K562 (cell line): ENCODE data around the gene HDHD3. TPM values are rescaled to one million over a fixed set of nuclear protein-coding genes. Genes with fewer than 3 reads are reported as not detected.
A peak's percentile ranks its signal among the peaks of the same experiment; 100 is the strongest.

Source experiments
- ATAC-seq: fragments of 200-7000 bp; cut with Tn5 transposase; 3 replicates; pipeline ENCODE4 v1.9.1; 2020; ENCODE audit warnings: moderate library complexity
- BruUV-seq: library from RNA; stranded (reverse); fragments of 400-500 nt; replicated peaks from 2 replicates; lab custom pipeline; 2021; lab: Mats Ljungman, UMichigan
- CTCF ChIA-PET: fragments of 300-600 bp; formaldehyde crosslinking; extraction: SDS; loops from one replicate; lab custom pipeline; 2021; ENCODE audit warnings: low intra/inter-chr PET ratio; lab: Yijun Ruan, JAX
- POLR2A ChIA-PET: fragments of 300-600, 350-650 bp; sonication (Branson Sonifier 250); formaldehyde crosslinking; extraction: SDS; loops from one replicate; lab custom pipeline; 2021; ENCODE audit warnings: antibody characterized with exemption, inconsistent platforms; lab: Yijun Ruan, JAX
- DNase-seq, 4 experiments: peaks; one replicate each; pipeline versions ENCODE4 v3.0.0 to v3.0.0-alpha.2; 2011 to 2018; ENCODE audit warnings: low spot score in 3 of 4, mixed read lengths in 3 of 4; ENCODE audit errors: extremely low read depth in 1 of 4
- FAIRE-seq: peaks from 2 replicates; lab custom pipeline; 2011; peaks lifted over from hg19 to GRCh38; lab: Jason Lieb, UNC
- H2AFZ ChIP-seq: 2 replicates; pipeline ENCODE4 v1.6.0; 2011; ENCODE audit warnings: low read depth, low read length, control low read depth, inconsistent platforms
- H3K27ac ChIP-seq: fragments of 200-600 bp; 3 replicates; pipeline ENCODE4 v1.8.0; 2011; ENCODE audit warnings: low read depth, mild to moderate bottlenecking, control low read depth, inconsistent platforms, low read length, moderate library complexity, mixed read lengths; ENCODE audit errors: extremely low read depth
- H3K27me3 ChIP-seq, 2 experiments: fragments of 300-600 bp in 1 of 2; 2 replicates in 1 of 2; 3 replicates in 1 of 2; pipeline versions ENCODE4 v1.6.0 to v1.8.0; 2011; ENCODE audit warnings: inconsistent platforms in 2 of 2, low read length in 2 of 2, mild to moderate bottlenecking in 1 of 2, mixed read lengths in 1 of 2, moderate library complexity in 1 of 2; ENCODE audit not compliant: control insufficient read depth in 2 of 2, insufficient read depth in 2 of 2
- H3K36me3 ChIP-seq: fragments of 300-600 bp; 3 replicates; pipeline ENCODE4 v1.8.0; 2011; ENCODE audit warnings: mild to moderate bottlenecking, low read length, inconsistent platforms; ENCODE audit not compliant: control insufficient read depth, insufficient read depth
- H3K4me1 ChIP-seq, 2 experiments: fragments of 200-600 bp in 1 of 2; replicated peaks in 1 of 2; 2 replicates in 1 of 2; 3 replicates in 1 of 2; pipeline versions ENCODE4 v1.5.1 to v1.8.0; 2011; ENCODE audit warnings: inconsistent platforms in 2 of 2, low read length in 2 of 2, mild to moderate bottlenecking in 1 of 2, mixed read lengths in 1 of 2, moderate library complexity in 1 of 2; ENCODE audit not compliant: control insufficient read depth in 2 of 2, insufficient read depth in 2 of 2
- H3K4me2 ChIP-seq: 2 replicates; pipeline ENCODE4 v1.6.1; 2011; ENCODE audit warnings: low read length, control low read depth, inconsistent platforms, mixed read lengths; ENCODE audit not compliant: insufficient read depth
- H3K4me3 ChIP-seq: fragments of 200-600 bp; sonication (generic), shearing (Covaris generic); 2 replicates; pipeline ENCODE4 v1.5.1; 2016; ENCODE audit warnings: control low read depth, inconsistent platforms
- H3K79me2 ChIP-seq: fragments of 200-600 bp; 3 replicates; pipeline ENCODE4 v1.8.0; 2011; ENCODE audit warnings: low read length, inconsistent platforms; ENCODE audit not compliant: control insufficient read depth, insufficient read depth
- H3K9ac ChIP-seq, 2 experiments: 2 replicates each; pipeline versions ENCODE4 v1.6.0 to v1.6.1; 2011; ENCODE audit warnings: low read depth in 2 of 2, low read length in 2 of 2, control low read depth in 1 of 2, inconsistent platforms in 1 of 2, mild to moderate bottlenecking in 1 of 2, mixed read lengths in 1 of 2; ENCODE audit not compliant: insufficient read depth in 1 of 2
- H3K9me1 ChIP-seq: one replicate; pipeline ENCODE4 v1.6.0; 2011; ENCODE audit warnings: inconsistent platforms, mild to moderate bottlenecking, low read length, moderate library complexity; ENCODE audit not compliant: control insufficient read depth, insufficient read depth
- H3K9me3 ChIP-seq: replicated peaks from 2 replicates; pipeline ENCODE4 v1.5.1; 2011; ENCODE audit warnings: low read depth, low read length, inconsistent platforms; ENCODE audit not compliant: control insufficient read depth, insufficient read depth
- H4K20me1 ChIP-seq: replicated peaks from 2 replicates; pipeline ENCODE4 v1.6.1; 2011; ENCODE audit warnings: low read length, inconsistent platforms, mixed read lengths; ENCODE audit not compliant: control insufficient read depth, insufficient read depth
- GTF2E2 ChIP-seq: fragments of 200-800 bp; sonication (Bioruptor generic); IDR thresholded peaks from 2 replicates; pipeline ENCODE4 v1.6.1; 2016; ENCODE audit warnings: missing genetic modification characterization, missing compliant biosample characterization
- HDAC6 ChIP-seq: IDR thresholded peaks from 2 replicates; pipeline ENCODE4 v1.6.1; 2012; ENCODE audit warnings: low read depth, mild to moderate bottlenecking, control low read depth, inconsistent platforms, low read length, moderate library complexity
- HNRNPLL ChIP-seq: fragments of 200-400 bp; formaldehyde crosslinking; IDR thresholded peaks from 2 replicates; pipeline ENCODE4 v1.6.1; 2017; ENCODE audit warnings: low read length, low read depth, mild to moderate bottlenecking; ENCODE audit not compliant: poor library complexity, severe bottlenecking
- MBD2 ChIP-seq: sonication (generic); IDR thresholded peaks from 2 replicates; pipeline ENCODE4 v1.6.1; 2016; ENCODE audit warnings: low read depth, borderline replicate concordance
- SIRT6 ChIP-seq: IDR thresholded peaks from one replicate; pipeline ENCODE4 v1.6.1; 2012; ENCODE audit warnings: low read depth, mild to moderate bottlenecking, control low read depth, inconsistent platforms, low read length, moderate library complexity
- TAF15 ChIP-seq: fragments of 200-400 bp; formaldehyde crosslinking; IDR thresholded peaks from 2 replicates; pipeline ENCODE4 v1.6.1; 2017; ENCODE audit warnings: mild to moderate bottlenecking, low read depth, low read length, moderate library complexity
- ZFP1 ChIP-seq: fragments of 450-650 bp; formaldehyde crosslinking; IDR thresholded peaks from 2 replicates; pipeline ENCODE4 v1.4.0; 2020; ENCODE audit warnings: mild to moderate bottlenecking, mixed read lengths
- ZNF140 ChIP-seq: fragments of 250-450 bp; sonication (Bioruptor Pico); IDR thresholded peaks from 2 replicates; pipeline ENCODE4 v1.8.0; 2021; ENCODE audit warnings: moderate library complexity, mild to moderate bottlenecking, inconsistent platforms
- ZNF347 ChIP-seq: fragments of 450-650 bp; formaldehyde crosslinking; IDR thresholded peaks from 2 replicates; pipeline ENCODE4 v1.4.0; 2020; ENCODE audit warnings: low read depth, mild to moderate bottlenecking, moderate library complexity
- WGBS: fragments of 100-300 bp; shearing (Covaris generic); methylation state at CpG from one replicate; pipeline ENCODE4 v1.1.6; 2016; ENCODE audit warnings: low coverage, mixed read lengths; ENCODE audit not compliant: insufficient coverage; ENCODE audit errors: missing lambda C conversion rate; 5-methylcytosine and 5-hydroxymethylcytosine counted together
- in situ Hi-C: fragments of 300-500 bp; cut with MboI; formaldehyde crosslinking; loops from 4 replicates; pipeline ENCODE4 v1.15.0; 2018; ENCODE audit warnings: inconsistent platforms, mixed read lengths
- intact Hi-C: fragments of 100-400 bp; cut with micrococcal nuclease; formaldehyde crosslinking; loops from 2 replicates; pipeline ENCODE4 v1.14.2; 2022
- polyA plus RNA-seq, 8 experiments: library from polyadenylated mRNA; depleted of rRNA in 4 of 8; stranded (reverse) in 5 of 8; unstranded in 3 of 8; fragments of >200 nt; fragmentation: Nextera tagmentation in 2 of 8; fragmentation: Illumina TruSeq in 1 of 8; extraction: Ambion mirVana in 2 of 8; extraction: Trizol in 1 of 8; gene quantifications; 2 replicates each; pipeline versions ENCODE4 v1.2.1 to v1.2.3, GENCODE V29; 2011 to 2014; ENCODE audit warnings: inconsistent platforms in 1 of 8, missing spikeins in 1 of 8
- total RNA-seq, 7 experiments: library from RNA; depleted of rRNA in 6 of 7; stranded (reverse); fragments of >200 nt in 6 of 7; fragmentation: Illumina TruSeq in 2 of 7; extraction: Trizol in 2 of 7; gene quantifications; 2 replicates each; pipeline versions ENCODE4 v1.2.1 to v1.2.3, GENCODE V29; 2011 to 2021; ENCODE audit warnings: low replicate concordance in 1 of 7
- TF ChIP-seq, protein P1 (sequence below): fragments of 450-650 bp; IDR thresholded peaks from 2 replicates; pipeline ENCODE4 v1.6.1; 2017; ENCODE audit warnings: antibody characterized with exemption, mild to moderate bottlenecking
- TF ChIP-seq, protein P2 (sequence below): IDR thresholded peaks from 2 replicates; pipeline ENCODE4 v1.6.1; 2011; ENCODE audit warnings: borderline replicate concordance, low read depth, mild to moderate bottlenecking, moderate library complexity, low read length; ENCODE audit not compliant: insufficient read depth, poor library complexity, severe bottlenecking
- TF ChIP-seq, protein P3 (sequence below): sonication (generic); formaldehyde crosslinking; IDR thresholded peaks from 2 replicates; pipeline ENCODE4 v1.8.0; 2022; ENCODE audit warnings: missing genetic modification reagents, mild to moderate bottlenecking, borderline replicate concordance

HDHD3 gene
- total and polyA plus RNA-seq, 9 of the 15 experiments (the other 6 are each of a cell fraction or from before 2014, with no cell fraction given): 1.1 to 19.1 (median 10.9) TPM

DNA sequence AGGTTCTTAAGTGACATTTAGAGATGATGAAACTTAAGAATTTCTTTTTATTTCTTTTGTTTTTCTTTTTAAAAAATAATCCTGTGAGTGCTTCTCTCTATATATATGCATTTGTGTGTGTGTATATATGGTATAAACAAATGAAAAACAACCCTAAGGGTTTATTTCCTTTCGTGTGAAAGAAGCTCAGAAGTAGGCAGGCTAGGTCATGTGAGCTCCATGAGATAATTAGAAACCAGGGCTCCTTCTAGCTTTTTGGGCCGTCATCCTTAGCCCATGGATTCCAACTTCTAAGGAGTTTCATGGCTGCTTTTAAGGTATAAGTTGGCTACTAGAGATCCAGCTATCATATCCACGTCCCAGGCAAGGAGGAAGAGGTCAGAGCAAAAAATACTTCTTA is 44.9 kb upstream of the HDHD3 start (continued):
- TF ChIP-seq, protein P1, sequence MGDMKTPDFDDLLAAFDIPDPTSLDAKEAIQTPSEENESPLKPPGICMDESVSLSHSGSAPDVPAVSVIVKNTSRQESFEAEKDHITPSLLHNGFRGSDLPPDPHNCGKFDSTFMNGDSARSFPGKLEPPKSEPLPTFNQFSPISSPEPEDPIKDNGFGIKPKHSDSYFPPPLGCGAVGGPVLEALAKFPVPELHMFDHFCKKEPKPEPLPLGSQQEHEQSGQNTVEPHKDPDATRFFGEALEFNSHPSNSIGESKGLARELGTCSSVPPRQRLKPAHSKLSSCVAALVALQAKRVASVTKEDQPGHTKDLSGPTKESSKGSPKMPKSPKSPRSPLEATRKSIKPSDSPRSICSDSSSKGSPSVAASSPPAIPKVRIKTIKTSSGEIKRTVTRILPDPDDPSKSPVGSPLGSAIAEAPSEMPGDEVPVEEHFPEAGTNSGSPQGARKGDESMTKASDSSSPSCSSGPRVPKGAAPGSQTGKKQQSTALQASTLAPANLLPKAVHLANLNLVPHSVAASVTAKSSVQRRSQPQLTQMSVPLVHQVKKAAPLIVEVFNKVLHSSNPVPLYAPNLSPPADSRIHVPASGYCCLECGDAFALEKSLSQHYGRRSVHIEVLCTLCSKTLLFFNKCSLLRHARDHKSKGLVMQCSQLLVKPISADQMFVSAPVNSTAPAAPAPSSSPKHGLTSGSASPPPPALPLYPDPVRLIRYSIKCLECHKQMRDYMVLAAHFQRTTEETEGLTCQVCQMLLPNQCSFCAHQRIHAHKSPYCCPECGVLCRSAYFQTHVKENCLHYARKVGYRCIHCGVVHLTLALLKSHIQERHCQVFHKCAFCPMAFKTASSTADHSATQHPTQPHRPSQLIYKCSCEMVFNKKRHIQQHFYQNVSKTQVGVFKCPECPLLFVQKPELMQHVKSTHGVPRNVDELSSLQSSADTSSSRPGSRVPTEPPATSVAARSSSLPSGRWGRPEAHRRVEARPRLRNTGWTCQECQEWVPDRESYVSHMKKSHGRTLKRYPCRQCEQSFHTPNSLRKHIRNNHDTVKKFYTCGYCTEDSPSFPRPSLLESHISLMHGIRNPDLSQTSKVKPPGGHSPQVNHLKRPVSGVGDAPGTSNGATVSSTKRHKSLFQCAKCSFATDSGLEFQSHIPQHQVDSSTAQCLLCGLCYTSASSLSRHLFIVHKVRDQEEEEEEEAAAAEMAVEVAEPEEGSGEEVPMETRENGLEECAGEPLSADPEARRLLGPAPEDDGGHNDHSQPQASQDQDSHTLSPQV: no peak
- no peak for TF ChIP-seq SIRT6
- TF ChIP-seq GTF2E2 (tag): no peak
- TF ChIP-seq ZFP1 (CRISPR knock-in tag): no peak

DNA sequence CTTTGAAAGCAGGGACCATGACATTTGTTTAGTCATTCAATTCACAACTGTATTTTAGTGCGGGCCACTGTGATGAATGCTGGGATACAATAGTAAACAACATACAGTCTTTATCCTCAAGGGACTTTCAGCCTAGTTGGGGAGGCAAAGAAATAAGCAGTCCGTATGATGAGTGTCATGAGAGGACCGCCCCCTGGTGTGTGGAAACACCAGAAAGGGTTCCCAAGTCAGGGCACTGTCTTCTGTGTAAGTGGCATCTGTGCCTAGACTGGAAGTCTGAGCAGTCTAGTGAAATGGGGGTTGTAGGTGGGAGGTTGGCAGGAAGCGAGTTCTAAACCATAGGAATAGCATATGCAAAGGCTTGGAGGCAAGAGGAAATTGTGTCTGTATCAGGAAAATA is 40.6 kb upstream of the HDHD3 start:
- Histone ChIP-seq H3K9ac (no peak overlapping the region), H3K9me1 (no peaks in the 10 kb centered on the region), H3K27me3 (no peaks in the 10 kb centered on the region), H3K4me1 (no peaks in the 10 kb centered on the region; a peak in 1 of 5 replicates), H2AFZ (peak overlapping the region; percentile 36; the same call in 1 of the 2 replicates), H3K27ac (no peak overlapping the region), H3K79me2 (no peaks in the 10 kb centered on the region), H3K4me2 (no peak overlapping the region), H3K4me3 (no peak overlapping the region), H4K20me1 (no peaks in the 10 kb centered on the region), H3K9me3 (no peaks in the 10 kb centered on the region), H3K36me3 (no peaks in the 10 kb centered on the region)
- 32% methylated on average over 4 of the region's 4 CpGs for WGBS
- in situ Hi-C loops (no loop called here), intact Hi-C loops (no loop called here)
- ChIA-PET CTCF (no interaction called here), POLR2A (no interaction called here)
- ATAC-seq (peak; percentile 82), DNase-seq (peak in 1 of 4 experiments; percentile 44), FAIRE-seq (peak; percentile 66)
- no TSS peak for BruUV-seq
- no peak for TF ChIP-seq HDAC6
- TF ChIP-seq, protein P2, sequence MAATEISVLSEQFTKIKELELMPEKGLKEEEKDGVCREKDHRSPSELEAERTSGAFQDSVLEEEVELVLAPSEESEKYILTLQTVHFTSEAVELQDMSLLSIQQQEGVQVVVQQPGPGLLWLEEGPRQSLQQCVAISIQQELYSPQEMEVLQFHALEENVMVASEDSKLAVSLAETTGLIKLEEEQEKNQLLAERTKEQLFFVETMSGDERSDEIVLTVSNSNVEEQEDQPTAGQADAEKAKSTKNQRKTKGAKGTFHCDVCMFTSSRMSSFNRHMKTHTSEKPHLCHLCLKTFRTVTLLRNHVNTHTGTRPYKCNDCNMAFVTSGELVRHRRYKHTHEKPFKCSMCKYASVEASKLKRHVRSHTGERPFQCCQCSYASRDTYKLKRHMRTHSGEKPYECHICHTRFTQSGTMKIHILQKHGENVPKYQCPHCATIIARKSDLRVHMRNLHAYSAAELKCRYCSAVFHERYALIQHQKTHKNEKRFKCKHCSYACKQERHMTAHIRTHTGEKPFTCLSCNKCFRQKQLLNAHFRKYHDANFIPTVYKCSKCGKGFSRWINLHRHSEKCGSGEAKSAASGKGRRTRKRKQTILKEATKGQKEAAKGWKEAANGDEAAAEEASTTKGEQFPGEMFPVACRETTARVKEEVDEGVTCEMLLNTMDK: peak; percentile 44
- TF ChIP-seq TAF15: no peak
- no peak for TF ChIP-seq MBD2
- no peak for TF ChIP-seq ZNF347 (CRISPR knock-in tag)
- TF ChIP-seq, protein P3, sequence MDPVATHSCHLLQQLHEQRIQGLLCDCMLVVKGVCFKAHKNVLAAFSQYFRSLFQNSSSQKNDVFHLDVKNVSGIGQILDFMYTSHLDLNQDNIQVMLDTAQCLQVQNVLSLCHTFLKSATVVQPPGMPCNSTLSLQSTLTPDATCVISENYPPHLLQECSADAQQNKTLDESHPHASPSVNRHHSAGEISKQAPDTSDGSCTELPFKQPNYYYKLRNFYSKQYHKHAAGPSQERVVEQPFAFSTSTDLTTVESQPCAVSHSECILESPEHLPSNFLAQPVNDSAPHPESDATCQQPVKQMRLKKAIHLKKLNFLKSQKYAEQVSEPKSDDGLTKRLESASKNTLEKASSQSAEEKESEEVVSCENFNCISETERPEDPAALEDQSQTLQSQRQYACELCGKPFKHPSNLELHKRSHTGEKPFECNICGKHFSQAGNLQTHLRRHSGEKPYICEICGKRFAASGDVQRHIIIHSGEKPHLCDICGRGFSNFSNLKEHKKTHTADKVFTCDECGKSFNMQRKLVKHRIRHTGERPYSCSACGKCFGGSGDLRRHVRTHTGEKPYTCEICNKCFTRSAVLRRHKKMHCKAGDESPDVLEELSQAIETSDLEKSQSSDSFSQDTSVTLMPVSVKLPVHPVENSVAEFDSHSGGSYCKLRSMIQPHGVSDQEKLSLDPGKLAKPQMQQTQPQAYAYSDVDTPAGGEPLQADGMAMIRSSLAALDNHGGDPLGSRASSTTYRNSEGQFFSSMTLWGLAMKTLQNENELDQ (CRISPR knock-in tag): no peak
- no peak for TF ChIP-seq HNRNPLL
- TF ChIP-seq ZNF140 (CRISPR knock-in tag): no peak
